Endothelial cell of umbilical vein (primary cell): ENCODE measurements around the gene DCLK1. TPM values are rescaled to one million over a fixed set of nuclear protein-coding genes. Genes with fewer than 3 reads are reported as not detected.

Source experiments
- BruUV-seq: library from RNA; stranded (reverse); fragments of 400-500 nt; replicated peaks from 2 replicates; lab custom pipeline; 2021; lab: Mats Ljungman, UMichigan
- CTCF ChIA-PET: fragments of 300-600, 350-600 bp; sonication (Branson Sonifier 250); formaldehyde crosslinking; loops from one replicate; lab custom pipeline; 2021; ENCODE audit warnings: antibody characterized with exemption, inconsistent platforms; lab: Charles Lee
- POLR2A ChIA-PET: fragments of 300-600, 350-600 bp; sonication (Branson Sonifier 250); formaldehyde crosslinking; loops from one replicate; lab custom pipeline; 2021; ENCODE audit warnings: antibody characterized with exemption, inconsistent platforms; lab: Charles Lee
- DNase-seq: peaks from one replicate; pipeline ENCODE4 v3.0.0-alpha.2; 2011; ENCODE audit warnings: low read depth, low spot score
- FAIRE-seq: peaks from 2 replicates; lab custom pipeline; 2011; peaks lifted over from hg19 to GRCh38; lab: Jason Lieb, UNC
- H2AFZ ChIP-seq: 2 replicates; pipeline ENCODE4 v1.6.0; 2012; ENCODE audit warnings: low read depth, low read length, control low read depth, inconsistent platforms
- H3K27ac ChIP-seq: 2 replicates; pipeline ENCODE4 v1.5.1; 2011; ENCODE audit warnings: low read depth, mild to moderate bottlenecking, control low read depth, low read length, moderate library complexity; ENCODE audit not compliant: insufficient read depth
- H3K27me3 ChIP-seq, 2 experiments: 2 replicates each; pipeline versions ENCODE4 v1.6.0 to v1.6.1; 2011; ENCODE audit warnings: low read length in 2 of 2, mixed read lengths in 1 of 2; ENCODE audit not compliant: control insufficient read depth in 2 of 2, insufficient read depth in 2 of 2
- H3K36me3 ChIP-seq, 2 experiments: 2 replicates in 1 of 2; 3 replicates in 1 of 2; pipeline ENCODE4 v1.5.1; 2011; ENCODE audit warnings: low read length in 2 of 2, mild to moderate bottlenecking in 1 of 2, moderate library complexity in 1 of 2; ENCODE audit not compliant: control insufficient read depth in 2 of 2, insufficient read depth in 2 of 2; ENCODE audit errors: extremely low read depth in 1 of 2
- H3K4me1 ChIP-seq: 3 replicates; pipeline ENCODE4 v1.5.1; 2011; ENCODE audit warnings: mild to moderate bottlenecking, low read length; ENCODE audit not compliant: control insufficient read depth, insufficient read depth; ENCODE audit errors: extremely low read depth
- H3K4me2 ChIP-seq: 2 replicates; pipeline ENCODE4 v1.6.1; 2011; ENCODE audit warnings: low read length, control low read depth, mixed read lengths; ENCODE audit not compliant: insufficient read depth
- H3K4me3 ChIP-seq, 3 experiments: fragments of 200-600 bp in 1 of 3; sonication (generic), shearing (Covaris generic) in 1 of 3; replicated peaks in 1 of 3; 2 replicates each; pipeline ENCODE4 v1.5.1; 2011 to 2016; ENCODE audit warnings: control low read depth in 3 of 3, low read length in 3 of 3, mild to moderate bottlenecking in 2 of 3, inconsistent platforms in 1 of 3, low read depth in 1 of 3, moderate library complexity in 1 of 3; ENCODE audit not compliant: insufficient read depth in 1 of 3
- H3K79me2 ChIP-seq: 2 replicates; pipeline ENCODE4 v1.6.0; 2012; ENCODE audit warnings: low read length, inconsistent platforms; ENCODE audit not compliant: control insufficient read depth, insufficient read depth
- H3K9ac ChIP-seq: replicated peaks from 2 replicates; pipeline ENCODE3; 2011; ENCODE audit warnings: low read length, control low read depth; ENCODE audit not compliant: insufficient read depth; ENCODE audit errors: extremely low read depth
- H3K9me1 ChIP-seq: replicated peaks from 3 replicates; pipeline ENCODE4 v1.6.0; 2011; ENCODE audit warnings: mild to moderate bottlenecking, low read length; ENCODE audit not compliant: control insufficient read depth, insufficient read depth; ENCODE audit errors: extremely low read depth
- H3K9me3 ChIP-seq: replicated peaks from 2 replicates; pipeline ENCODE4 v1.5.1; 2012; ENCODE audit warnings: low read length, inconsistent platforms; ENCODE audit not compliant: control insufficient read depth, insufficient read depth
- H4K20me1 ChIP-seq: replicated peaks from 2 replicates; pipeline ENCODE3; 2011; ENCODE audit warnings: mild to moderate bottlenecking, low read length; ENCODE audit not compliant: control insufficient read depth, insufficient read depth; ENCODE audit errors: extremely low read depth
- EZH2 ChIP-seq: IDR thresholded peaks from 2 replicates; pipeline ENCODE4 v1.6.1; 2012; ENCODE audit warnings: borderline replicate concordance, low read depth, mild to moderate bottlenecking, moderate library complexity, low read length, inconsistent platforms; ENCODE audit not compliant: severe bottlenecking
- FOS ChIP-seq: IDR thresholded peaks from 2 replicates; pipeline ENCODE4 v1.6.1; 2011; ENCODE audit warnings: mild to moderate bottlenecking, low read length, moderate library complexity, borderline replicate concordance; ENCODE audit not compliant: insufficient read depth
- GATA2 ChIP-seq: IDR thresholded peaks from 2 replicates; pipeline ENCODE4 v1.7.0; 2011; ENCODE audit warnings: low read depth, mild to moderate bottlenecking, moderate library complexity, mixed read lengths, low read length; ENCODE audit not compliant: insufficient read length, insufficient read depth
- JUN ChIP-seq: IDR thresholded peaks from 2 replicates; pipeline ENCODE4 v1.6.1; 2011; ENCODE audit warnings: borderline replicate concordance, low read depth; ENCODE audit not compliant: insufficient read length, insufficient read depth
- MYC ChIP-seq: IDR thresholded peaks from one replicate; pipeline ENCODE4 v1.6.1; 2011; ENCODE audit warnings: mild to moderate bottlenecking, low read depth, low read length
- POLR2A ChIP-seq: IDR thresholded peaks from 2 replicates; pipeline ENCODE4 v1.6.1; 2012; ENCODE audit warnings: low read depth, mild to moderate bottlenecking, control low read depth, low read length
- POLR2AphosphoS5 ChIP-seq: IDR thresholded peaks from 2 replicates; pipeline ENCODE4 v1.6.1; 2012; ENCODE audit warnings: low read depth, mild to moderate bottlenecking, control low read depth, low read length, moderate library complexity; ENCODE audit not compliant: insufficient read depth
- dilution Hi-C: fragments of 300-500 bp; cut with MboI; formaldehyde crosslinking; loops from one replicate; pipeline ENCODE4 v1.15.0; 2019; ENCODE audit warnings: low sequenced_read_pairs; ENCODE audit not compliant: extremely low pct_ligation_motif_present
- intact Hi-C: fragments of 100-400 bp; cut with micrococcal nuclease; formaldehyde crosslinking; loops from one replicate; pipeline ENCODE4 v1.10.0; 2022
- polyA plus RNA-seq, 4 experiments: library from polyadenylated mRNA; depleted of rRNA in 3 of 4; stranded (reverse) in 3 of 4; unstranded in 1 of 4; fragments of >200 nt; gene quantifications; 2 replicates each; pipeline versions ENCODE4 v1.2.1 to v1.2.3, GENCODE V29; 2011 to 2012; ENCODE audit warnings: missing spikeins in 1 of 4
- total RNA-seq: library from RNA; stranded (reverse); gene quantifications from 2 replicates; pipeline ENCODE4 v1.2.3, GENCODE V29; 2021
- TF ChIP-seq, protein P1 (sequence below), 2 donors: IDR thresholded peaks; 1 replicate in 1 of 2; 2 replicates in 1 of 2; pipeline ENCODE4 v1.5.1; 2011; ENCODE audit warnings: low read length in 2 of 2, mild to moderate bottlenecking in 2 of 2, moderate library complexity in 2 of 2, control low read depth in 1 of 2, inconsistent platforms in 1 of 2, low read depth in 1 of 2; ENCODE audit not compliant: insufficient read depth in 1 of 2; ENCODE audit errors: extremely low read depth in 1 of 2
- TF ChIP-seq, protein P2 (sequence below): IDR thresholded peaks from 2 replicates; pipeline ENCODE4 v1.6.1; 2011; ENCODE audit not compliant: insufficient read depth, insufficient read length

Gene DCLK1
- total and polyA plus RNA-seq, 2 donors (not counting 3 experiments of a cell fraction or from before 2014, with no cell fraction given), result 0.28 to 3.9 TPM

DNA sequence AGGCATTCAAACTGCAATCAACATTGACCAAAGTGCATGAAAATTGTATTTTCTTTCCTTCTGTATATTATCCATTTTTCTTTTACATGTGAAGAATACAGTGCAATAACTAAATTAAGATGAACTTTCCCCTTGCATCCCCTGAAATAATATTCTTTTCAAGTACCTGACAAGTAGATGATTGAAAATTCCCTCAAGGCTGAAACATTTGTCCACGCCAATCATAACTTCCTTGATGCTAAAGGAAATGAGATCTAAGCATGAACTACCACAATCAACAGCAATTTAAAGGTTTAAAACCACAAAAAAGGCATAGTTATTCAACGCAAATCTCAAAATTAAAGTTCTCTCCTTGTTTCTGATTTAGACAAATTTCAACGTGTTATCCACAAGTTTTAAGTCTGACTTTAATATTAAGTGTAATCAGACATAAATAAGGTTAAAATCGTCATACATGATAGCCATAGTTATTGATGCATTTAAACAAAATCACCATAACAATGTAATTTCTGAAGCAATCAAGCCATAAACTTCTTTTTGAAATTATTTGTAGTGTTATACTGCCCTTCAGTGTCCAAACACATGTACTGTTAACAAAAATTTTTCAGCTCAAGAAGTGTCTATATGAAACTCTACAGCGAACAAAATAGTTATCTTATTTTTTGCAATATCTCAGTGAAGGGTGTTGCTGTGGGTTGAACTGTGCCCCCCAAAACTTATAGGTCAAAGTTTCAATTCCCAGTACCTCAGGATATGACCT lies 169.5 kb downstream of the DCLK1 start:
- Histone ChIP-seq H4K20me1 (no peaks in the 10 kb centered on the region), H3K27me3 (no peaks in the 10 kb centered on the region), H3K27ac (no peak overlapping the region), H3K79me2 (no peaks in the 10 kb centered on the region), H3K9me1 (no peaks in the 10 kb centered on the region), H3K4me3 (no peak overlapping the region), H3K9ac (no peak overlapping the region), H3K36me3 (no peaks in the 10 kb centered on the region), H2AFZ (no peak overlapping the region), H3K9me3 (no peaks in the 10 kb centered on the region), H3K4me1 (peaks cover 9% of the 10 kb centered on the region), H3K4me2 (no peak overlapping the region)
- dilution Hi-C loops, result no loop called here
- ChIA-PET POLR2A (no interaction called here), CTCF (interaction anchor here (0.9 to 2.1 kb wide), 8 partner anchors 8 to 797 kb away, joined by 3 to 8 read pairs (median 6); no protein-coding TSS in a partner anchor)
- intact Hi-C loops, result no loop called here
- no TSS peak for BruUV-seq
- DNase-seq (no peak), FAIRE-seq (no peak)
- no peak for TF ChIP-seq POLR2A
- TF ChIP-seq, protein P1, sequence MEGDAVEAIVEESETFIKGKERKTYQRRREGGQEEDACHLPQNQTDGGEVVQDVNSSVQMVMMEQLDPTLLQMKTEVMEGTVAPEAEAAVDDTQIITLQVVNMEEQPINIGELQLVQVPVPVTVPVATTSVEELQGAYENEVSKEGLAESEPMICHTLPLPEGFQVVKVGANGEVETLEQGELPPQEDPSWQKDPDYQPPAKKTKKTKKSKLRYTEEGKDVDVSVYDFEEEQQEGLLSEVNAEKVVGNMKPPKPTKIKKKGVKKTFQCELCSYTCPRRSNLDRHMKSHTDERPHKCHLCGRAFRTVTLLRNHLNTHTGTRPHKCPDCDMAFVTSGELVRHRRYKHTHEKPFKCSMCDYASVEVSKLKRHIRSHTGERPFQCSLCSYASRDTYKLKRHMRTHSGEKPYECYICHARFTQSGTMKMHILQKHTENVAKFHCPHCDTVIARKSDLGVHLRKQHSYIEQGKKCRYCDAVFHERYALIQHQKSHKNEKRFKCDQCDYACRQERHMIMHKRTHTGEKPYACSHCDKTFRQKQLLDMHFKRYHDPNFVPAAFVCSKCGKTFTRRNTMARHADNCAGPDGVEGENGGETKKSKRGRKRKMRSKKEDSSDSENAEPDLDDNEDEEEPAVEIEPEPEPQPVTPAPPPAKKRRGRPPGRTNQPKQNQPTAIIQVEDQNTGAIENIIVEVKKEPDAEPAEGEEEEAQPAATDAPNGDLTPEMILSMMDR (IDR thresholded peaks at IDR 0.05; ENCODE audit: extremely low read depth in 1 of 2, insufficient read depth in 1 of 2, low read depth in 1 of 2, low read length in 2 of 2), result no peak
- no peak for TF ChIP-seq JUN

DNA sequence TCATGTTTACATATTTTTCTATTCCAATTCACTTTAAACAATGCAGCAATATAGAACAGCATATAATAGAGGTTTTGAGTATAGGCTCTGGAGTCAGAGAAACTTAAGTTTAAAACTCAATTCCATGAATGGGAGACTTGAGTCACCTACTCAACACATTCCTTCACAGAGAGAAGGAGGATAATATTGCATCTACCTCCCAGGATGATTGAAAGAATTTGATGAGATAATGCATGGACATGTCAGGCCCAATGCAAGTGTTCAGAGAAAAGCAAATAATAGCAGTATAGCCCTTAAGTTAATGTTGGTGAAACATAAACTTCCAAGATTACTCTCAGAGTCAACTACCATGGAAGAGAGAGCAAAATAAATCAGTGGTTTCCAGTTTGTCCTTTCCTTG lies 170.2 kb downstream of the DCLK1 start:
- dilution Hi-C loops, result no loop called here
- Histone ChIP-seq H3K4me2 (no peak overlapping the region), H3K27me3 (no peaks in the 10 kb centered on the region), H3K4me1 (peaks cover 9% of the 10 kb centered on the region), H2AFZ (no peak overlapping the region), H3K9me3 (no peaks in the 10 kb centered on the region), H4K20me1 (no peaks in the 10 kb centered on the region), H3K36me3 (no peaks in the 10 kb centered on the region), H3K27ac (no peak overlapping the region), H3K9ac (no peak overlapping the region), H3K79me2 (no peaks in the 10 kb centered on the region), H3K9me1 (no peaks in the 10 kb centered on the region), H3K4me3 (no peak overlapping the region)
- intact Hi-C loops, result no loop called here
- CTCF ChIA-PET, result interaction anchor here (0.6 to 1.7 kb wide), 3 partner anchors 17 to 329 kb away, joined by 3 to 6 read pairs (median 4); no protein-coding TSS in a partner anchor
- BruUV-seq, result no TSS peak
- FAIRE-seq (no peak), DNase-seq (no peak)
- TF ChIP-seq, protein P2, sequence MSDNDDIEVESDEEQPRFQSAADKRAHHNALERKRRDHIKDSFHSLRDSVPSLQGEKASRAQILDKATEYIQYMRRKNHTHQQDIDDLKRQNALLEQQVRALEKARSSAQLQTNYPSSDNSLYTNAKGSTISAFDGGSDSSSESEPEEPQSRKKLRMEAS, result no peak
- TF ChIP-seq, protein P1 (IDR thresholded peaks at IDR 0.05; ENCODE audit: extremely low read depth in 1 of 2, insufficient read depth in 1 of 2, low read depth in 1 of 2, low read length in 2 of 2), result no peak
- TF ChIP-seq GATA2 (no peak), FOS (no peak), EZH2 (no peak), MYC (no peak), JUN (no peak), POLR2A (no peak), POLR2AphosphoS5 (no peak)
- POLR2A ChIA-PET, result no interaction called here
